ENCODE data around the gene KRT79.

KRT79 gene

DNA sequence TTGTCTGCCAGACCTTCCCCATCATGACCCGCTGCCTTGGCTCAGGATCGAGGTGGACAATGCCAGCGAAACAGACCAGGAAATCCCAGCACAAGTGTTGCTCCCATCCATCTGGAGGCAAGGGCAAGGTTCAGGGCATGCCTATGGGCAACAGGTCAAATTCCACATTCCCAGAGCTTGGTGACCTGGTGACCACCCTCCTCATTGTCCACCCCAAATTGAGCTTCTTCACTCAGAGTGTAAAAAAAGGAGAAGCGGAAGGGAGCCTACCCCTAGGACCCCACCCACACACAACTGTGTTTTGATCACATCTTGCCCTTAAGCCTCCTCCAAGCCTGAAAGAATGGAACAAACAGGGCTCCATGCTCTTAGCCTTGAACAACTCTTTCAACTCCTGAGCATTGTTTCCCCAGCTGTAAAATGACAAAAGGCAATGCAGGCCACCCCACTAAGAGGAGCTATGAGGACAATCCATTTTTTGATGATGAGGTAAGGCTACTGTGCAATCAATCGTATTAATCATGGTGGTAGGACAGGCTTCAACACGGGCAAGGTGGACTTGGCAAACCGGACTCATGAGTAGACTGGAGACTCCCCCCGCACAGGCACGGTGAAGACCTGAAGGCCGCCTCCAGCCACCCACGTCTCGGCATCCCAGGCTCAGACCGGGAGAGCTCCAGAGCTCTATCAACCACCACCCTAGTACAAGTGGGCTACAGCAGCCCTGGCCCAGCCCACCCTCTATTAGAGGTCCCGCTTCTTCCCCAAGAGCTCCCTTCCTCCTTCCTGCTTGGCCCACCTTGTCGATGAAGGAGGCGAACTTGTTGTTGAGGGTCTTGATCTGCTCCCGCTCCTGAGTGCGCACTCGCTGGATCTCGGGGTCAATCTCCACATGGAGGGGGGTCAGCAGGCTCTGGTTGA, 866 bp downstream of the KRT79 start:
- DNase-seq, result no peak

DNA sequence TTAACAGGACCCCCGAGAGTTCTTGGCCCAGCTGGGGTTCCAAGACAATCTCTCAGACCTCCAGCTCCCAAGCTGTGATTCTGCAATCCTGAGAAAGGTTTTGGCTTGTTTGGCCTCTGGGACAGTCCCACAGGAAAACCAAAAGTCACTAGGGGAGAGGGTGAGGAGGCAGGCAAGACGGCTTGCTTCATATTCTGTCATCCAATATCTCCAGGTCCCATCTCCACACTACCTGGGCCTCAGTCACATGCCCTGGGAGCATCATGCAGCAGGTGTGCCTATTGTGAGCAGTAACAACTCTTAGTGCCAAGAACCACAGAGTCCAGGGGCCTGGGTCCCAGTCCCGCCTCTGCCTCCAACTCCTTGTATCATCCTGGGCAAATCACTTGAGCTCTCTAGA, 1.7 kb downstream of the KRT79 start:
- DNase-seq, result no peak

DNA sequence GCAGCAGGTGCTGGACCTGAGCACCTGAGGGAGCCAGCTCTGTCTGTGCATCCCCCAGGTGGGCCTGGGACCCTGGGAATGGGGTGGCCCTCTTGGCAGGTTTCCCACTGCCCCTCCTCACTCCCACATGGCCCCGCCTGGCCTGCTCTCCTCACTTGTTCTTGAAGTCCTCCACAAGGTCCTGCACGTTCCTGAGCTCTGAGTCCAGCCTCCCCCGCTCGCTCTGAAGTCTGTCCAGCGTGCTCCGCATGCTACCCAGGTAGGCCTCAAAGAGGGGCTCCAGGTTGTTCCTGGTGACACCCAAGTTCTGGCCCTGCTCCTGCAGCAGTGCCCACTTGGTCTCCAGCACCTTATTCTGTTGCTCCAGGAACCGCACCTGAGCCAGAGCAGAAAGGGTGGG, 2.9 kb downstream of the KRT79 start:
- no peak for DNase-seq

DNA sequence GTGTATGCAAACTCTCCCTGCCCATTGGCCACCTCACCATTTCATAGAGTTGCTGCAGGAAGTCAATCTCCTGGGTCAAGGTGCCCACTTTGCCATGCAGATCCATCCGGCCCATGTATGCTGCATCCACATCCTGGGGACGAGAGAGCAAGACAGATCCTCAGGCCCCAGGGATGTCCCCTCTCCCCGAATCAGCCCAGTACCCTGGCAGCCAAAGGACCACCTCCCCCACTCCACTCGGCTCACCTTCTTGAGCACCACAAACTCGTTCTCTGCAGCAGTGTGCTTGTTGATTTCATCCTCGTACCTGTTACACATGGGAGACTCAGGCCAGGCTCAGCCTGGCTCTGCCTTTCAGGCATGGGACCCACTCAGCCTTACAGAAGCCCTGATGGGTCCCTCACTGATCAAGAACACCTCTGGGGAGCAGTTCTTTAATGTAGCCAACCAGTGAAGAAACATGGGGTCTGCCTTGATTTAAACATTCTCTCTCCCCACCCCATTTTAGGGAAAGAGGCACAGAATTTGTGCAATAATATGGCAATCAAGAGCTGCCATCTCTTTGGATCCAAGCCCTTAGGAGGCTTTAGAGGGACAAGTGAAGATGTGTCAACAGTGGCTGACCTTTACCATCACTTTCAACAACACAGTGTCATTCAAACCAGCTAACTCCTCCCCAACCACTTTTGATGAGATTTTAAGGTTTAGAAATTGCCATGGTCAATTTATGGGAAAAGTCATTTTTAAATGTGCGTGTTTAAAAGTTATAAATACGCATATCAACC, 3.9 kb downstream of the KRT79 start:
- DNase-seq, result no peak

DNA sequence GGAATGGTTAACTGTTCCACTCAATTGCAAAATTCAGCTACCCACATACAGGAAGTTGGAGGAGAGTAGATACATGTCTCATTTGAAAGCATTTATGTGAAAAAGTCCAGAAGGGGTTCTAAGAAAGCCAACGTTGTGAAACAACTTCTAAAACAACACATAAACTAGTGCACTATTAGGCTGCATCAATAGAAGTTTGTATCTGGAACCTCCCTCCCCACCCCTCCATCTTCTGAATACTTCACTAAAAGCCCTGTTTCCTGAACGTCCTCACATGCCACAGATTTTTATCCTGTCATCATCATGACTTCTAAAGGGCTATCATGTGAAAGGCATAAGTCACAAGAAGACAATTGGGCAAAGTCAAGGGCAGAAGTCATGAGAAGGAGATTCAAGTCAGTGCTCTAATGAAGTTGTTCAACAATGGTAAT, 5.5 kb downstream of the KRT79 start:
- no peak for DNase-seq

DNA sequence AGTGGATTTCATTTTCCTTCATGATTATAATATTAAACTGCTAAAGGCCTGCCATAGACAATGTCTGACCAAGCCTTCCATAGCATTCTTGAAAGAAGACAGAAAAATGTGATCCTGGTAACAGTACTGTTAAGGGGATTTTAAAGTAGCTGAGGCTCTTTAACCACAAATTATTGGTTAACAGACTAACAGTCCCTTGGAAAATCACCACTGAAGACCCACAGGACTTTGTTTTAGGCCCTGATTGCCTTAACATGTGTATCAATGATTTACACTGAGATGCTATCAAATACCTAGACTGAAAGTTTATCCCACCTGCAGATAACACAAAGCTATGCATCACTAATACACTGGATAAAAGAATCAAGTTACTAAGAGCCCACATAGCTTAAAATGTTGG, 6.0 kb downstream of the KRT79 start:
- no peak for DNase-seq

DNA sequence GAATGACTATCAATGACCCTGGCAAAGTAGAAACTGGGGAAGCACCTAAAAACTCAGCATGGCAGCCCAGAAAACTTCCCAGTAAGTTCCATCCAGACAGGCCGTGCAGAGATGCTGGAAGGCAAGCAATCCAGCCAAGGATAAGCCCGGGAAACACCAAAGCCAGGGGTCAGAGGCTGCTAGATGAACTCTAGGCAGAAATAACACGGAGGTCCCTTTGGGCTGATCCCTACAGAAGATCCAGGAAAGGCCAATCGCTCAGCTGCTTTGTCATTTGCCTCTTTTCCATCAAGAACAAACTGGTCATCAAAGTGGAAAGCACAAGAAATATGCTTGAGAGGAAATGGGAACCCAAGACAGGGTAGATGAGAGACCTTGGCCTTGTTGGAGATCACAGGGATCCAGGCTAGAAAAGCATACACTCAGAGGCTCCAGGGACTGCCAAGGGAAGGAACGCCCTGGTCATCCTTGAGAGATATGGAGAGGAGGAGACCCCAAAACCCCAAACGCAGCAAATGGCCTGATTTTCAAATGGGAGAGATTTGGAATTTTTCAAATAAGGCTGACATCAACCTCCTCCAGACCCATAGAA, 6.5 kb downstream of the KRT79 start:
- DNase-seq, result no peak

DNA sequence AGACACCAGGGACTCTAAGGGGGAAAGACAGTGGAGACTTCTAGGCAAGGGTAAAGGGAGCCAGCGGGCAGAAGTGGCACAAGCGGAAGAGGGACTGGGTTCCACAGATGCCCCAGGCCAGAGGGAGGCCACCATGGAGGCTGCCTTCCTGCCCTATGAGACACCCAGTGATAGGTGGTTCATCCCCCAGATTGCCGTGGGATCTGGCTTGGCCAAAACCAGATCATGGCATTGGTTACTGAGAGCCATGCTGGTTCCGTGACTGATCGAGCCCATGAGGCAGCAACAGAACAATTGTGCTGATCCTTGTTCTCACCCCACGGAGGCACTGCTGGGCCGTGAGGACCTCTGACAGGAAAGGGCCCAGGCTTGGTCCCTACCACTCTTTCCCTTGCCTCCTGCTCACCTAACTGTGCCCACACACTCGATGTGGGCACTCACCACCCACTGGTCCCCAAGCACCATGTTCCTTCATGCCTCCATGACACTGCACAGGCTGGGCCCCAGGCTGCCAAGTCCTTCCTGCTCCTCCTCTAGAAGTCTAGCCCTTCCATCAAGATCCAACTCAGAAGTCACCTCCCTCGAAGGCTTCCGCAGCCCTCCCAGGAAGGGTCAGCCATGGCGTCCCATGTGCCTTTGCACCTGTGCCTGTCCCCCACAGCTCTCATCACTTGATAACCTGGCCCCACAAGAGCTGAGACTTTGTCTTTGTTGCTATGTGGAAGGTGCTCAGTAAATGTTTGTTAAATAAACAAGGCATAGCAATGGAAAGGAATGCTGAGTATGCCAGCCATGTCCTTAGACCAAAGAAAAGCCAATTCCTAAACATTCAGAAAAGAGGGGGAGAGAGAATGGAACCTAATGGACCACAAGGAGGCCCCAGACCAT, 7.3 kb downstream of the KRT79 start:
- no peak for DNase-seq

DNA sequence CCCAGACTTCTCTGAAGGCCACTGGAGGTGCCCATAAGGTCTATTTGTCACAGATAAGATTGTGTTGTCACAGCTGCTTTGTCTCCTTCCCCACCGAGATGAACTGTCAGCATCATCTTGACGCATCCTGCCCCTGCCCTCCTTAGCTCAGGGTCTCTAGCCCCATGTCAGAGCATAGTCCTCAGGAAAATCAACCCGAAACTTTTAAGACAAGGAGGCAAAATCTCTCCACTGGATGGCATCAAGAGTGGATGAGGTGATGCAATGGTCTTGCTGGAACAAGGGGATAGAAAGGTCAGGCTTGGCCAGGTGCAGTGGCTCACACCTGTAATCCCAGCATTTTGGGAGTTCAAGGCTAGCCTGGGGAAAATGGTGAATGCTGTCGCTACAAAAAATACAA, 8.2 kb downstream of the KRT79 start:
- no peak for DNase-seq

DNA sequence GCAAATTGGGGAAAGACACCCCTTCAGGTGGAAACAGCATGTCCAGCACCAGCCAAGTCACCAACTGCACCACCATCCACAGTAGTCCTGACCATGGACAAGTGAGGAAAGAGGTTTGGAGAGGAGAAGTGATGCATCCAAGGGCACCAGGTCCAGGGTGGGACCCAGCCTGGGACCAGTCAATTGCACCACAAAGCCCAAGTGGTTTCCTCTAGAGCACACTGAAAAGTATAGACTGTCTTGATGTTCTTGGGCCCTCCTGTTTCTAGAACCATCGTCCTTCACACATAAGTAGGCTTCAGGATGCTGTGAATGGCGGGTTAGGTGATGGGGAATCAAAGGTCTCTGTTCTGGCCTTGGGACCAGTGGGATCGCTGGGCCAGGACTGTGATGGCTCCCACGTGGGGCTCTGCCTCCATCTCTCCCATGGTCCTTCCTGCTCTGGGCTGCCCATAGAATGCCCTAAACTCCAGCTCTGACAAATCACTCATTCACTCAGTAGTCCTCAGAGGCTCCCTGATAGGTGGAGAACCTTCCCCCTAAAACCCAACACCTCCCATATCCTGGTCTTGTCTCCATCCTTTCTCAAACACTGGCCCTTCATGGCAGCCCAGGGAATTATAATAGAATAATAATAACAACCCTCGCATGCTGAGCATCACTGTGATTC, 9.2 kb downstream of the KRT79 start:
- no peak for DNase-seq

DNA sequence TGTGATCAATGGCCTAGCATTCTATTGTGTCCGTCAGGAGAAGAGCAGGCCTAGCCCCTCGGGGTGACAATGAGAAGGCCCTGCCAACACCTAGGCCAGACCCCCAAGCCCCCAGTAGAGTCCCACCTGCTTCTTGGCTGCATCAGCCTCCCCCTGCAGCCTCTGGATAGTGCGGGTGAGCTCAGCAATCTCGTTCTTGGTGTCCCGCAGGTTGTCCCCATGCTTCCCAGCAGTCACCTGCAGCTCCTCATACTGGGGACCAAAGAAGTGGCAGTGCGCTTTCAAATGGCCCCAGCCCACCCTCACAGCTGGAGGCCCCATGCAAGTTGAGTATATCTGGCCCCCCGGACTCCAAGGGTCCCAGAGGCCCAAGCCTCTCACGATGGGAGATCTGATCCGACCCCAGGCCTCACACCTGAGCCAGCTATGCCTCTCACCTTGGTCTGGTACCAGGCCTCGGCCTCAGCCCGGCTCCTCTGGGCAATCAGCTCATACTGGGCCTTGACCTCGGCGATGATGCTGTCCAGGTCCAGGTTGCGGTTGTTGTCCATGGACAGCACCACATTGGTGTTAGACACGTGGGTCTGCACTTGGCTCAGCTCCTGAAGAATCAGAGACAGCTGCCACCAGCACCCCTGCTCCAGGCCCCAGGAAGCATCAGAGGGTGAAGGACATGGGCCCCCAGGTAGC, 10.2 kb downstream of the KRT79 start:
- DNase-seq, result no peak

DNA sequence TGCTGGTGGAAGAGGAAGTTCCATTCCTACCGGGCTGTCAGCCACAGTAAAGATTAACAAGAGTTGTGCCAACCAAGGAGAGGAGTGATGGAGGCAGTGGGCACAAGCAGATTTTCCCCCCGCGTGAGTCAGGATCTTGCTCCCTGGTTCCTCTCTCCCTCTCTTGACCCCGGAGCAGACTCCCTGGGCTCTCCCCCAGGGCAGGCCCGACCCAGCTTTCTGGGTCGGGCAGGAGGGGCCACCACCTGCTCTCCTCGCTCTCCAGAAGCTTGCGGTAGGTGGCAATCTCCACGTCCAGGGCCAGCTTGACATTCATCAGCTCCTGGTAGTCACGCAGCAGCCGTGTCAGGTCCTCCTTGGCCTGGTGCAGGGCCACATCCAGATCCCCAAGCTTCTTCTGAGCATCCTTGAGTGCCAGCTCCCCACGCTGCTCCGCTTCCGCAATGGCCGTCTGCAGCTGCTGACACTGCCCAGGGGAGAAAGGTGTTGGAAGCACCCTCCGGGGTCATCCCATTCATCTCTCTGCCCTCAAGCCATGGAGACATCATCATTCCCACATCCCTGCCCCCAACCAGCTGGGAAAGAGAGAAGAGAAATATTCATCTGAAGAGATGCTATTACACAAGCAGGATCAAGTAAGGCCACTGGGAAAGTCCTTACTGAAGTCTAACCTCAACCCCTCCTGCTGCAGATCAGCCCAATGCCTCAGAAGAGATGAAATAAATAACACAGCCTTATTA, 11.2 kb downstream of the KRT79 start:
- DNase-seq, result no peak

DNA sequence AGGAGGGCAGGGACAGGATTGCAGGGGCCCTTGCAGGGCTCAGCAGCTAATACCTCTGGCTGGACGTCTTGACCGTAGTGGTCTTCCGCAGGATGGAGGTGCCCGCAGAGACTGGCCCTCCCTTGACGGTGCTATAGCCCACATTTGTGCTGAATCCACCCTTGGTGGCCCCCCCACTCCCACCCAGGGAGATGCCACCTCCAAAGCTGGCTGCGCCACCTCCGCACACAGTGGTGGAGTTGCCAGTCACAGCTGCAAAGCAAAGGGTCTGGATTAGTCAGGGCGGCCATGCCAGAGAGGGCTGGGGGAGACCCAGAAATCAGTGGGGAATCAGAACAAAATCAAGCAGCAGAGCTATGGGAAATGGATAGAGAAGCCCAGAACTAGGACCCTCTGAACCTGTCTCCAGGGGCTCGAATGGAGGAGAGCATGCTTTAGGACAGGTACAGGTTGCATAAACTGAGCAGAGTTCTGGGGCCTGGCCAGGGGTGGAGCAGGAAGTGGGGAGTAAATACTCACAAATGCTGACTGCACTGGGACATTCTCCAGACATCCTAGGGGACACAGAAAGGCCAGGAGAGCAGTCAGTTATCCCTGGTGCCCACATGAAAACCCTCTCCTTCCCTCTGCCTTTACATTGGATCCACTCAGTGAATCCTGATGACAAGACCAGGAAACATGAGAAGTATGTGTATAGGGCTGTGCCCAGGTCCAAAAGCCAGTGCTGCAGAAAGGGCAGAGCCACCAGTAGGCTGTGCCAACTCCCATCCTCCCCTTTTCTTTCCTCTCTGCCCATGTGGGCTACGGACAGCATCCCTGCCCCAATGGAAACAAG, 12.1 kb downstream of the KRT79 start:
- no peak for DNase-seq

DNA sequence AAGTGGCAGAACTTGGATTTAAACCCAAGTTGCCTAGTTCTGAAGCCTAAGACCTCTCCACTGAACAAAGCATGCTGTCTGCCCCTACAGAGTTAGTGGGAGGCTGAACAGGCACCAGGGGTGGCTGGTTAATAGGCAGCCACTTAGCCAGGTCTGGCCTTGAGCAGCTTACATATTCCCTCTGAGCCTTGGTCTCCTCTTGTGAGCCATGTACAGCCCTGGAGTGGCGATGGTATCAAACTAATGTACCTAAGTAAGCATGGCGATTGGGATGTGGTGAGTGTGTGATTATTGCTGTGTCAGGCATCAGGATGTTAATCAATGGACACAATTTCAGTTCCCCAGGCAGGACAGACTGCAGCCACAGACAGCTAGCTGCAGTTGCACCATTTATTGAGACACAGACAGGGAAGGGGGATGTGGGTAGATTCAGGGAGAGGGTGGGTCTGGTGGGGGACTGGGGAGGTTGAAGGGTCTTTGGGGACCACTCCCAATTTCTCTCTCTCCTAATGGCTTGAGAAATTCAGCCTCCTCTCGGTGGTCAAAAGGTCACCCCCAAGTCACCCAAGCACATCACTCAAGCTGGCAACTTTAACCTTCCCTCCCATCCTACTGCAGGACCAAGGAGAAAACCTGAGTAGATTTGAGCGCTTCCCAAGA, 12.9 kb downstream of the KRT79 start:
- no peak for DNase-seq

DNA sequence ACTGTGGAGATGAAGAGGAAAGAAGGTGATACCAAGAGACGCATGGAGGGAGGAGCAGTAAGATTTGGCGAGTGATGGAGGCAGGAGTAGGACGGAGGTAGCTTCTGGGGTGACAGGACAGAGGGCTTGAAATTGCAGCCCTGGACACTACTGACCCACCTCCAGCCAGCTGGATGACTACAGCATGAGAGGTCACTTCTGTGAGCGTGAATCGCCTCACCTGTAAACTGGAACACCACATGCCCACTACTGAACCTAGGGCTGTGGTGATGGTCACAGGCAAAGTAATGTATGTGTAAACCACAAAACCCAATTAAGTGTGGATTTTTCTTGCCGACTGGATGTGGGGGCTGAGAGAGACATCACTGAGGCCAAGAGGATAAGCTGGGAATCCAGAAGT, 13.6 kb downstream of the KRT79 start:
- no peak for DNase-seq

DNA sequence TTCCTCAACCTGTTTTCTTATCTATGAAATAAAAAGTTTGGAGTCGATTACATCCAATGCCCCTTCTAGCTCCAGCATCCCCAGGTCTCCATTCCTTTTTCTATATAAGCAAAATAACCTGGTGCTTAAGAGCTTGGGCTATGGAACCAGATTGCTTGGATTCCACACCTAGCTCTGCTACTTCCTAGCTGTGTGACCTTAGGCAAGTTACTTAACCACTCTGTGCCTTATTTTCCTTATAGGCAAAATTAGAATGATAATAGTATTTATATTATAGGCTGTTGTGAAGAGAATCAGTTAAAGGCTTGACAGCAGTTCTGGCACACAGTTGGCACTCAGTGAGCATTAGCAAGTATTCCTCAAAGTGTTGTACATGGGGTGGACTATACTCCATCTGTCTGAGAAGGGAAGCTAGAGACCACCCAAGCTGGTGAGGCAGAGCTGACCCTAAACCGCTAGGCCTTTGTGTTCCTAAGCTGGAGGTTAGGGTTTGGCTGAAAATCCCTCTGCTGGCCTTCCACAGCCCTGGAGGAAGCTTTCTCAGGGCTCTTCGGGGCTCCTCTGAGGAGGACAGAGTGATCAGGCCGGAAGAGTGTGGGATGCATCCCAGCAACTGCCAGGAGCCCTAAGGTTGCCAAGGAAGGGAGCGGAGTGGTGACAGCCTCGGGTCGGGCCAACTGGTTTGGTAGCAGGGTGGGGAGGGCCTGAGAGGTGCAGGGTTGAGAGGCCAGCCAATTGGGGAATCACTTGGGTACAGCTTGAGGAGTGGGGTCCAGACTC, 14.2 kb downstream of the KRT79 start:
- no peak for DNase-seq

DNA sequence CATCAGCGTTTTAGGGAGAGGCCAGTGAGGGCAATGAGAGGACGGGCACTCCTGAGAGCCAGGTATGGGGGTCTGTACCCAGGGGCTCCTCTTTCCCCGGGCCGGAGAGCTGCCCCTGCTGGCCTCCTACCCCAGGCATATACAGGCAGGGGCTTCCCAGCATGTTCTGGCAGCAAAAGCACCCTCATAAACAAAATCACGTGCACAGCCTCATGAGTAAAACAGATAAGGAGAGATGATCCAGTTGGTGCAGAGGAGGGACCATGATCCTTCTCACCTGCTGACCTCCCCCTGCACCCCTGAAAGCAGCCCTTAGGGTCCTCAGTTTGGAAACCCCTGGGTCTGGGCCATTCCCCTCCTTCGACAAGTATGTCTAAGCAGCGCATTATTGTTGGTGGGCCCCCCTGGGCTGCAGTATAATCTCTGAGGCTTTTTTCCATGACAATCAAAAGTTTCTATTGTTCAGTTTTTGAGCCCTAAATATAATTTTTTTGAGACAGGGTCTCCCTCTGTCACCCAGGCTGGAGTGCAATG, 15.2 kb downstream of the KRT79 start:
- no peak for DNase-seq

DNA sequence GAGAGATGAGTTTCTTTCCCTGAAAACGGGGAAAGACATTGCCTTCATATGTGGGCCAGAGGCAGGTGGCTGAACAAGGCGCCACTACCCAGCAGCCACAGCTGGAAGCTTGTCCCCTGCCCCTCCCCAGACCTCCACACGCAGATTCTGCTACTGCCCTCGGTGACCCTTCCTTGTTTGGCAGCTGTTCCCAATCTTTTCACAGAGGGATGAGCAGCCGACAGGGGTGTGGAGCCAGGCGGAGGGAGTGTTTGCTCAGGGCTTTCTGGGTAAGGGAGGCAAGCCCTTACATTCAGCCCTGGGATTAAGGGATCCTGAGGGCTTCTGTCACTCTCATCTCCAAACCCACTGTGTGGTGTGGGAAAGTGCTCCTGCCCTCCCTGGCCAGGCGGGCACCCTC, 15.7 kb downstream of the KRT79 start:
- DNase-seq, result no peak

Measured in T1000 (cell line).